Measurements from ENCODE around the gene FBXL19.

DNA sequence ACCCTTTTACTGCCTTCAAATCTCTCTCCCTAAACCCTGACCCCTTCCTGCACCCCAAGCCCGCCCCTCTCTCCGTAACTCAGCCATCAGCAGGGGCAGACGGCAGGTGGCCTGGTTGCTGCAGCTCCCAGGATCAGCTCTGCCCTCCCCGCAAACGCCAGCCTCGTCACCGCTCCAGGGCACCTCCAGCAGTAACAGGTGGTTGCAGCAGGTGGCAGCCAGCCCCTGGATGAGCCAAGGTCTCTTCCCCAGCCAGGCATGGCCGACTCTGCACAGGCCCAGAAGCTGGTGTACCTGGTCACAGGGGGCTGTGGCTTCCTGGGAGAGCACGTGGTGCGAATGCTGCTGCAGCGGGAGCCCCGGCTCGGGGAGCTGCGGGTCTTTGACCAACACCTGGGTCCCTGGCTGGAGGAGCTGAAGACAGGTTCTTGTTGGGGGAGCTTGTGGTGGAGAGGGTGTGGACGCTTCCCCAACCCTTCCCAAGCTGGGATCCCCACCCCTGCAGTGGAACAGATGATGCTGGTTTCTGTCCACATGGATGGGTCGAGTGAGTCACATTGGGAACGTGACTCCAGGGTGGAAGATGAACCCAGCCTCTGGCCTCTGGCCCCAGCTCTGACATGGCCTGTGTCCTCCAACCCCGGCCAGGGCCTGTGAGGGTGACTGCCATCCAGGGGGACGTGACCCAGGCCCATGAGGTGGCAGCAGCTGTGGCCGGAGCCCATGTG is 62.2 kb downstream of the FBXL19 start:
- TF ChIP-seq GATA3 (IDR thresholded peaks at IDR 0.05; ENCODE audit: low read depth, low read length) (no peak), GATA2 (IDR thresholded peaks at IDR 0.05; ENCODE audit: low read depth, low read length) (no peak)

Data from SH-SY5Y (cell line).